ENCODE results near the gene ABAT. TPM values are rescaled to one million over a fixed set of nuclear protein-coding genes. Genes with fewer than 3 reads are reported as not detected.

The ABAT gene
- total RNA-seq: 3.5 and 3.7 TPM in 2 replicates

DNA sequence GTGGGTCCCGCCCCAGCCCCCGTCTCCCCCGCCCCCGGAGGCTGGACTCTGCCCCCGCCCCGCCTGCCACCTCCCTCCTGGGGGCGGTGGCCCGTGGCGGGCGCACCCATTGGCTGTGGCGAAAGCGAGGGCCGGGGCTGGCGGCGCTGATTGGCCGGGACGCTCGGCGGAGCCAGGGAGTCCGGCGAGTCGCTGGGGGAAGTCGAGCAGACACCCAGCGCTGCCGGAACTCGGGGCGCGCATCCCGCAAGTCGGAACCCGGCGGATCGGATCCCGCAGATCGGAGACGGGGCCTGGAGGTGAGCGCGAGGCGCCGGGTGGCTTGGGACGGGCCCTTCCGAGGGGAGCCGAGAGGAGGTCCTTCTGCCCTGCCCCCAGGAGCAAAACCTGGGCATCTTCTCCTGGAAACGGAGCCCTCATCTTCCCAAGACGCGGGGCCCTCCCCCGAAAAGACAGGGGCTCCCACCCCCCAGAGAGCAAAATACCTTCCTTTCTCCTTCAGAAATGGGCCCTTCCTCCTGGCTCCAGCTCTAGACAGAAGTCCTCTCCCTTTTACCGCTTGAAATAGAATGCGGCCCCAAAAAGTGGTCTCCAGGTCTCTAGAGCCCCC is at the start of gene ABAT:
TSS of gene ABAT (plus strand) at position 205 of the 610 bp plus-strand sequence. CDS start 61,123 bp downstream, outside the sequence.

DNA sequence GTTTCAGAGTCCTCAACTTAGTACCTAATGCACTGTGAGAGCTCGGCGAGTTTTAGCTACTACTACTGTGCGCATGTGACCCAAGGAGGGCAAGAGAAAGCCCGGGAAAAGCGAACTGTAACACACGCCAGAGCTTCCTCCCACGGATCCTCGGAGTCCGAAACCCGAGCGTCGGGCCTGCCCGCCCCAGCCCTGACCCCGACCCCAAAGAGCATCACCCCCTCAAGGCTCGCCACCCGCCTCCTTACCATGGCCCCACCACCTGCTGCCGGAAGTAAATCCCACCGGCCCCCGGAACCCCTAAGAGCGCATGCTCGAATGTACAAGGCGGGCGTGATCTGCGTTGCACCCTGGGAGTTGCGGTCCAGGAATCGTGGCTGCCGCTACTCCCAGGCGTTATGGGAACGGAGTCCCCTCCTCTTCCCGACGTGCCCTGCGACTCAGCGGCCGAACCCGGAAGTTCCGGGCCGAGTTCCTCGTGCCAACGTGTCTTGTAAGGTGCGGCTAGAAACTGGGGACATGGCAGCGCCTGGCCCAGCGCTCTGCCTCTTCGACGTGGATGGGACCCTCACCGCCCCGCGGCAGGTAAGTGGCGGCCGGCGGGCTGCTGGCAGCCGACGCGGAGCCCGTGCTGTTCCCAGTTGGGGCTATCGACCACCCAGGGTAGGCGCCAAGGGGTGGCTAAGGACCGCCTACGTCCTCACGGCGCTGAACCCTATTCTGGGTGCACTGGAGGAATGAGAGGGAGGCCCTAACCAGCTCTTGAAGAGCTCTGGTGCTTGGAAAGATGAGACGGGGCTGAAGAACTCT is 123.2 kb downstream of the ABAT start, which contains the start of the genes PMM2 and TMEM186:
TSS of gene PMM2 (plus strand) at position 476 of the 810 bp plus-strand sequence. CDS start at position 520, 44 bp downstream.
TSS of gene TMEM186 (minus strand) at position 276 of the 810 bp plus-strand sequence. CDS start at position 251, 25 bp downstream.

Other genes with a start within 250 kb of the ABAT start
- gene TMEM114, start 84.1 kb upstream of the ABAT start, total RNA-seq: not detected in 2 replicates
- 31.9 and 37.8 TPM in 2 replicates for gene METTL22, start 52.9 kb upstream of the ABAT start, total RNA-seq
- gene TMEM186, start 123.0 kb downstream of the ABAT start, total RNA-seq: 5.8 and 6.3 TPM in 2 replicates
- gene PMM2, start 123.2 kb downstream of the ABAT start, total RNA-seq: 32.6 and 46.3 TPM in 2 replicates
- gene CARHSP1, start 194.4 kb downstream of the ABAT start, total RNA-seq: 156 and 203 TPM in 2 replicates
- gene LITAFD, start 207.7 kb downstream of the ABAT start, total RNA-seq: not detected in 2 replicates

All from myometrial cell (primary cell).